GM19324 (cell line): ENCODE results near the gene MACROD2.
A peak's percentile ranks its signal among the peaks of the same experiment; 100 is the strongest.

ENCODE experiments used
- ATAC-seq: cut with Tn5 transposase; IDR thresholded peaks from one replicate; pipeline ENCODE4 v1.9.1; 2021; ENCODE audit warnings: mild to moderate bottlenecking, moderate library complexity; ENCODE audit not compliant: unreplicated experiment, low FRiP score

Gene MACROD2

GRCh38 chr20:15916623-15917022 is 1921.3 kb downstream of the MACROD2 start:
- ATAC-seq: no peak

- no peak for ATAC-seq
Observed at GRCh38 chr20:15917283-15917682, 1922.0 kb downstream of the MACROD2 start.

DNA sequence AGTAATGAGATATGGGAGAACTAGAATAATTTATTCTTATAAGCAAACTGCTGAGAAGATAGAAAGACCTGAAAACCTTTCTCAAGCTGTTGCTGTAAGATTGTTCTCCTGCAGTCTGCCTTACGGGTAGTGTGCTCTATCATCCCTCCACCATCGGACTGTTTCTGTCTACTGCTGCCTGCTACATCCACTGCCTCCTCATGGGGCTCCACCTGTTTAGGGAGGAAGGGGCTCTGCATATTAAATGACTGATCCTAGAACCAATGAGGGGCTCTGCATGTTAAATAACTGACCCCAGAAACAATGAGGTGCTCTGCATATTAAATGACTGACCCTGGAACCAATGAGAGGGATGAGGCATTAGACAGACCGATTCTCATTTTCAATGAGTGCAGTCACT is 1923.3 kb downstream of the MACROD2 start:
- no peak for ATAC-seq

DNA sequence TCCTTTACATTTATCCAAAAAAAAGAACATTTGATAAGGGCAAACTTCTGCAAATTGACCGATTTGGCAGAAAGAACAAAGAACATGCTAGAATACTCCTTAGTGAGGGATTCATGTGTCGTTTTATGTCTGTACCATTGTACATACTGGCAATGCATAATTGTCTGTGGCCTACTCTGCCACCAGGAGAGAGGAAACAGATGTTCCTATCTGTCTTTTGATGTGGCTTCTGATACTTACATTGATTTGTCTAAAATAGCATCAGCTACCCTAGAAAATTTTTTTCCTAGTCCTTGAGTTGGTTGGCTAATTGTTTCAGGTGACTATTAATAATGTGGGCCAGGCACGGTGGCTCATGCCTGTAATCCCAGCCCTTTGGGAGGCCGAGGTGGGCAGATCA is 1923.8 kb downstream of the MACROD2 start:
- no peak for ATAC-seq

DNA sequence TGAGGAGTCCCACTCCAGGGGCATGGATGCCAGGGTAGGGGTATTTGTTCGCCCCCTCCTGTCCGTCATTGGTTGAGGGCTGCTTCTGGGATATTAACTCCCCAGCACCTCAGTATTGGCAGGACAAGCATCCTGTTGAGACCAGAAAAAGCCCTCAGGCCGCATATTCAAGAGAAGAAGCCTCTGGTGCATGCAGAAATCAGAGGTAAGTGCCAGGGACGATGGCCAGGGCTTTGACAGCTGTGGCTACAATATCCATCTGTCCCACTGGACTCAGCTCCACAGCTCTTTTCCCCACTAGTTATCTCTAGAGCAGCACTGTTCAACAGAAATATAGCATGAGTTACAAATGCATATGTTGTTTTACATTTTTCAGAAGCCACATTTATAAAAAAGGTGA is 1926.6 kb downstream of the MACROD2 start:
- ATAC-seq: no peak

GRCh38 chr20:15922556-15922955 is 1927.2 kb downstream of the MACROD2 start:
- no peak for ATAC-seq

DNA sequence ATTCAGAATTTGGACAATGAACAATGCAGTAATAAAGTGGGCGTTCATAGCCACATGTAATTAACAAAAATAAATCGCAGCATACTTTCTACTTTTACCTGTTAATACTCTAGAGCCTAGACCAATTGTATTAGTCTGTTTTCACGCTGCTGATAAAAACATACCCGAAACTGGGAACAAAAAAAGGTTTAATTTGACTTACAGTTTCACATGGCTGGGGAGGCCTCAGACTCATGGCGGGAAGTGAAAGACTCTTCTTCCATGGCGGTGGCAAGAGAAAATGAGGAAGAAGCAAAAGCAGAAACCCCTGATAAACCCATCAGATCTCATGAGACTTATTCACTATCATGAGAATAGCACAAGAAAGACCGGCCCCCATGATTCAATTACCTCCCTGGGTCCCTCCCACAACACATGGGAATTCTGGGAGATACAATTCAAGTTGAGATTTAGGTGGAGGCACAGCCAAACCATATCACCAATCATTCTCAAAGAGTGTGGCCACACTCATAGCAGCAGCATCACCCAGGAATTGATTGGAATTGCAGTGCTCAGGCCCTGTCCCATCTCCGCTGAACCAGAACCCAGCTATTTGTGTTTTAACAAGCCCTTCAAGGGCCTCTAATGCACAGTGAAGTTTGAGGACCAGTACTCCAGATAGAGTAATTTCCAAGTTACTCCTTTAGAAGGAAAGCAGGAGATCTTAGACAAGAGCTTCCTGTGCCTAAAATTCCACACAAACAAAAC is 1927.9 kb downstream of the MACROD2 start:
- no peak for ATAC-seq

DNA sequence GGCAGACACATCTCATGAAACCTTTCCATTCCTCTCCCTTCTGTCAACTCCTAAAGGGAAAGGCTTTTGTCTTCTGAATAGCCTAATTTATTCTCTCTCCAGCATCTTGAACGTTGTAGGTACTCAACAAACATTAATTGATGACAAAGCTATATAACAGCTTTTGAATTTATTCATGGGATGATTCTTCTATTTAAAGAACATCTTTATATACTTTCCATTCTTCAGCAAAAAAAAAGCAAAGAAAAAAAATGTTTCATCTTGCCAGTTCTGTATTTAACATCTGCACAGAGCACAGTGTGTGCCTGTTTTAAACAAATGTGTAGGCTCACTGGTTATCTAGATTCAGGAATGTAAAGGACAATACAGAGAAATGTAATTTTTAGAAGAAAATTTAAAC is 1929.2 kb downstream of the MACROD2 start:
- ATAC-seq: no peak

DNA sequence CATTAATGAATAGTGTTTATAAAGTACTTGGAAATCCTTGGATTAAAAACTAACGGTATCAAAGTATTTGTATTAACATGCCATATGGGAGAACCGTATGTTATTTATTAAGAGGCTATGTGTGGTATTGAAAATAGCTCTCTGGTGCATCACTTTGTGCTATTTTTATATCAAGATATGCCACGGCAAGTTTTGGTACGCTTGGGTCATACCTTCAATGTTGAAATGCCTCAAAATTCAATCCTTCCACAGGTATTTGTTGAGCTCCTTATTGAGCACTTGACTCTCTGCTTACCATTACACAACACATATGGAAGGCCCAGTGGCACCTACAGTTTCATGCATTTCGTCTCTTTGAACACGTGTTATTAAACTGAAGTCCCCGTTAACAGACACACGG is 1930.1 kb downstream of the MACROD2 start:
- ATAC-seq: no peak

DNA sequence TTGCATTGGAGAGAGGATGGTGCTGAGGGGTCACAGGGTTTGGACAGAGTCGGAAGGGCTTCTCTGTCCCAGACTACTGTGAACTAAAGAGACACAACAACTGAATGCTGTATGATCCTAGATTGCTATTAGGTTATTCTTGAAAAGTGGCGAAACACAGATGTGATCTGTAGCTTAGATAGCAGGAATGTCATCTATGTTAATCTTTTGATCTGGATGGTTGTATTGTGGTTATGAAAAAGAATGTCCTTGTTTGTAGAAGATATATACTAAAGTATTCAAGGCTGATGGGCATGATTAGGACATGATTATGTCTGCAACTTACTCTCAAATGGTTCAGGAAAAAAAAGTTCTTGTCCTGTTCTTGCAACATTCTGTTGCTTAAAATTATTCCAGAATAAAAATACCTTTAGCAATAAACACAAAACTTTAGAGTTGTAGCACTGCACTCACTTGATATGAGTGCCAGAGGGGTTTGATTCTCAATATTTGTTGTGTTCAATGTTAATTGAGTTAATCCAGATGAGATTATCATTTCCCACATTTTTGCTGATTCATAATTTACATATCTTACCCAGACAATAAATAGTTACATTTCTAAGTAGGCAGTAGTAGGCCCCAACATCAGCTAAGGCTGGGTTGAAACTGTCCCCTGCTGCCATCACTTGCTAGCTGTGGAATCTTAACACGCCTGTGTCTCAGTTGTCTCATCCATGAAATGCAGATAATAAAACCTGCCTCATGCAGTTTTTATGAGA is 1932.8 kb downstream of the MACROD2 start:
- ATAC-seq: no peak

DNA sequence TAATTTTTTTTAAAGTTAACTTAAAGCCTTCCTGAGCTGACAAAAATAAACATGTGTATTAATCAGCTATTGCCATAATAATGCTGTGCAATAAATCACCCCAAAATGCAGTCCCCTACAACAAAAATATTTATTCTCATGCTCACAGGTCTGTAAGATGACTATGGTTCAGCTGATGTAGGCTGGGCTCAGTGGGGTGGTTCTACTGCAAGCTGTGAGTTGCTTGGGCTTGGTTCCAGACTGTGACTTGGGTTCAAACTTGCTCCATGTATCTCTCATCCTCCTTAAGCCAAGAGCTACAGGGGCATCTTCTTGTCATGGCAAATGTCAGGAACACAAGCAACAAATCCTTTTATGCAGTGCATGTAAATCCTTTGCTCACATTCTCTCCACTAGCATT is 1933.6 kb downstream of the MACROD2 start:
- no peak for ATAC-seq

DNA sequence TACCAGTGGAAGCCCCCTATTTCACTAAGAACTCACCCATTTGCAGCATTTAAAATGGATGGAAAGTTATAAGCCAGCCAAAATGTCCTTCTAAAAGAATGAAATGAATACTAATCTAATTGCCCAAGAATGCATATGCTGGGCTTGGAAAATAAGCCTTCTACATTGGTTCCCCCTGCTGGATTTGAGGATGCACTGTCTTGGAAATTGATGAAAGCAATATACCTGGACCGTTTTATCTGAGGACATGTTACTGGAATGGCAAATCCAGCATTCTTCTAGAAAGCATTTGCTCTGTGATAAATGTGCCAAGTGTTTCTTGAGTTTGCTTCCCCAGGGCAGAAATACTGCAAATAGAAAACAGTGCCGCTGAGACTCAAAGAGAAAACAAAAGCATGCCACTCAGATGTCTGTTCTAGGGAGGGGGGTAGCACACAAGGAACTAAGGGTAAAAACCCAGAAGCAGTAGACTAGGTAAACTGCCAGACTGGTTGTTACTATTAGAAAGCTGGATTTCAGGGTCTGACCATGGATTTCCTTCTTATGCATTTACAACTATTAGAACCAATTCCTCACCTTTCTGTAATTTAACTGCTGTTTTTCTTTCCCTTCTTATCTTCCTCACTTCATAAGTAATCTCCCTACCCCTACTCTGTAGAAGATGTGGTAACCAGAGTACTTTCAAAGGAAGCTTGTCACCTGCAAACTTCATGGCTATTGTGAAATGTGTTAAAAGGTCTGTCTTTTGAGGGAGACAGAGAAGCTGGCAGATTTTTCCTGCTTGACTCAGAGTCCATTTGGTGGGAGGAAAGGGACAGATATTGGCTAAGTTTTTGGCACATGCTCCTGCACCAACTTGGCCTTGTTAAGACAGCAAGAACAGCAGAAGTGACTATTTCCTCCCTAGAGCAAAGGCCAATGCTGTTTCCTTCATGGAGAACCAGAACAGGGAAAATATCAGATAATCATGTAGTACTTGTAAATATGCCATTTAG is 1935.3 kb downstream of the MACROD2 start:
- no peak for ATAC-seq

DNA sequence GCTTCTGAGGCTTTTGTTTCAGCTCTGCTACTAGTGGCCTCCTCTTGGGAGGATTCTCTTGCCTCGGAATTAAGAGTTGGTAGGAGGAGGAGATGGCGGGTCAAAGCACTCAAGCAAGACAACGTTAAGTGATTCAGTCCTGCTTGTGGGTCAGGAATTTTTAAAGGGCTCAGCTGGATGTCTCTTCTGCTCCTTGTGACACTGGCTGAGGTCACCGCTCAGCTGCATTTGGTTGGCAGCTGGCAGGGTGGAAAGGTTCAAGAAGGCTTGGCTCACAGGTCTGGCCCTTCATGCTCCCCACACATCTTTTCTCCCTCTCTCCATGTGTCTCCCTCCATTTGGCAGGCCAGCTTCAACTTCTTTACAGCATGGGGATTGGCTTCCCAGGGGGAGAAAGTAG is 1936.6 kb downstream of the MACROD2 start:
- no peak for ATAC-seq

- ATAC-seq: peak; percentile 70
Observed at GRCh38 chr20:15937179-15937578, 1941.9 kb downstream of the MACROD2 start.

GRCh38 chr20:15938847-15939246 is 1943.5 kb downstream of the MACROD2 start:
- no peak for ATAC-seq

GRCh38 chr20:15940127-15940526 is 1944.8 kb downstream of the MACROD2 start:
- no peak for ATAC-seq

- ATAC-seq: no peak
Observed at GRCh38 chr20:15942130-15942529, 1946.8 kb downstream of the MACROD2 start.

- no peak for ATAC-seq
Observed at GRCh38 chr20:15945289-15945688, 1950.0 kb downstream of the MACROD2 start.

DNA sequence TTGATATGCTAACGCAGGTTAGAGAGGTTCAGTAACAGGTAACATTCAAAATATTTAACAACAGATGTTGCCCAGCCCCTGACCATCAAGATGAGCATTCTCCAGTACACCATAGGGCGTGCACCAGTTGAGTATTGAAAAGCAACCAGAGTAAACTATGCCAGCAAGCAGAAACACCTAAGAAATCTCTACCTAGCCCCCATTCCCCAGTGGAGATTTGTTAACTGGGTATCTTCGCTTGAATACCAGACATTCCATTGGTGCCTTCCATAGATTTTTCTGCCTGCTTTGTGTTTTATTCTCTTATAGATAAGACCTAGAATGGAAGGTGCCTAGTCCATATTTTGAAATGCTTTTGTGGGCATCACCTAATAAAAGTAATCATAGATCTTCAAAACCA is 1954.1 kb downstream of the MACROD2 start:
- no peak for ATAC-seq

DNA sequence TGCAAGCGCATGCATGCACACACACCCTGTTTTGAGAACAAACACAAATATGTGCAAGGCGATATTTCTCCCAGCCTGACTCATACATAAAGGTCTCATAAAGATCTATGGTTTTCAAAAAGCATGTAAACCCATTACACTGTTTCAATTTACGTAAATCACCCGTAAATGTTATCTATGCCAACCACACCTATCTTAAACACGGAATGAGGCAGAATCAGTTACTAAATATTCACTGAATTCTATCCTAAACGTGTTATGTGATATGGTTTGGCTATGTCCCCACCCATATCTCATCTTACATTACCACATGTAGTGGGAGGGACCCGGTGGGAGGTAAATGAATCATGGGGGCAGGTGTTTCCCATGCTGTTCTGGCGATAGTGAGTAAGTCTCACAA is 1956.3 kb downstream of the MACROD2 start:
- no peak for ATAC-seq

- ATAC-seq: no peak
Observed at GRCh38 chr20:15958142-15958541, 1962.8 kb downstream of the MACROD2 start.
